Non-pigmented ciliary epithelial cell (primary cell): ENCODE results near the gene KRTAP5-1.

Experiments used
- DNase-seq: peaks from one replicate; pipeline ENCODE4 v3.0.0-alpha.2; 2010; ENCODE audit warnings: low read depth

KRTAP5-1 gene

DNA sequence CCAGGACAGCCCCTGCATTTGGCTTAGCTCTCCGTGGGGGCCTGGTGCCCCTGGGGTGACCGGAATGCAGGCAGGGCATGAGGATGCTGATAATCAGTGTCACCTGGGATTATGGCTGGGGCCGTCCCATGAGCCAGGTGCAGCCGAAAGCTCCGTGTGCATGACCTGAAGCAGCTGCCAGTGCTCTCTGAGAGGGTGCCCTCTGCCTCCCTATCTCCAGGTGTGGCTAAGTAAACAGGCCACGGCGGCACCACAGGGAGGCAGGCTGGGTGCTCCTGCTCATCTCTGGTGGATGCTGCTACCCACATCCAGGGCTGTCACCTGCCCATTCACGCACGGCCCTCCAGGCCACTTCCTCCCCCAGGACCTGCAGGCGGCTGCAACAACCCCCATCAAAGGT, 42.8 kb downstream of the KRTAP5-1 start:
- DNase-seq = no peak

DNA sequence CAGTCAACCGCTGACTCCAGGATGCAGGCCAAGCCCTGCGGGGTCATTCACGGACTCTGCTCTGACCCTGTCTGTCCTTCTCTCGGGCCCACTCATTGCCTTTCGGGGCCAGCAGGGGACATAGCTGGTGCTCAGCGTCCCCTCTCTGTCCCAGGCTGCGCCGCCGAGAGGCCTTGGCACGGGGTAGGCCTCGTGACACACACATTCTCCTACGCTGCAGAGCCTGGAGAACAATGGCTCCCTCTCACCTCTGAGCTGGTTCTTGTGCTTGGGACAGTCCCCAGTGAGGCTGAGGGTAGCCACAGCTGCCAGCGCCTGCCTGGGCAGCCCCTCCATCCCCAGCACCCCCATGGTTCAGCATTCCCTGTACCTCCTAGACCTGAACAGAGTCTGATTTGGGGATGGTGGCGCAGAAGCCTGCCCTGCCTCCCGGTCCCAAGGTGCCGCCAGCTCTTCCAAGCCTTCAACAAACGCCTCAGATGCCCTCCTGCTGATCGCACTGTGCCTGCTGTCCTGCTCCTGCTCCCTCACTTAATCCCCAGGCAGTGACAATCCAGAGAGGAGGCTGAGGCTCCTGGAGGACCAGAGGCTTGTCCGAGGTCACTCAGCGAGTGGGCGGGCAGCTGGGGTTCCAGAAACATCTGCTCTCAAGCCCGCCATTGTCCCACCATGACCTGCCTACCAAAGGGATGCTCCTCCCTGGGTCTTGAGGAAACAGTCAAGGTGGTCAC, 43.4 kb downstream of the KRTAP5-1 start:
- DNase-seq = no peak

DNA sequence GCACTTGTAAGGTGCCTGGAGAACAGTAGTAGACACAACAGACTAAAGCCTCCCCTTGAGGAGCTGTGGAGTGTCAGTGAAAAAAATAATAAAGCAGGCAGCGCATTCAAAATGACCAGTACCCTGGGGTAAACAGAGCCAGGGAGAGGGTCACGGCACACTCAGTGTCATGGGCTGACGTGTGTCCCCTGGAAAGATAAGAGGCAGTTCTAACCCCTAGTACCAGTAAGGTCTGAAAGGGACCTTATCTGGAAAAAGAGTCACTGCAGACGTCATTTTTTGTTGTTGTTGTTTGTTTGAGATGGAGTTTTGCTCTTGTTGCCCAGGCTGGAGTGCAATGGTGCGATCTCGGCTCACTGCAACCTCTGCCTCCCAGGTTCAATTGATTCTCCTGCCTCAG, 45.0 kb downstream of the KRTAP5-1 start:
- no peak for DNase-seq

DNA sequence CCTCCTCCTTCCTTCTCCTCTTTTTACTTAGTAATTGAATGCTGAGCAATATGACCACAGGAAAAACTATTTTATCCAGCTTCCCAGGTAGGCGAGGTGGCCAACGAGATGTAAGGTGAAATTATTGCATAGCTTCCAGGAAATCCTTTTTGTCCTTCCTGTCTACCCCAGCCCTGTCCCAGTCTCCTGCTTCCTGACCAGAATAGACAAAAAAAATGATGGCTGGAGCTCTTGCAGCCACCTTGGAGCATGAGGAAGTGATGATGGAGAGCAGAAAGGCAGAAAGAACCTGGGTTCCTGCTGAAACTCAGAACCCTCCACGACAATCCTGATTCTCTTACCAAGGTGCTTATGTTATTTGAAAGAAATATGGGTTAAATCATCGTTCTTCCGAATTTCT, 46.9 kb downstream of the KRTAP5-1 start:
- DNase-seq = no peak

DNA sequence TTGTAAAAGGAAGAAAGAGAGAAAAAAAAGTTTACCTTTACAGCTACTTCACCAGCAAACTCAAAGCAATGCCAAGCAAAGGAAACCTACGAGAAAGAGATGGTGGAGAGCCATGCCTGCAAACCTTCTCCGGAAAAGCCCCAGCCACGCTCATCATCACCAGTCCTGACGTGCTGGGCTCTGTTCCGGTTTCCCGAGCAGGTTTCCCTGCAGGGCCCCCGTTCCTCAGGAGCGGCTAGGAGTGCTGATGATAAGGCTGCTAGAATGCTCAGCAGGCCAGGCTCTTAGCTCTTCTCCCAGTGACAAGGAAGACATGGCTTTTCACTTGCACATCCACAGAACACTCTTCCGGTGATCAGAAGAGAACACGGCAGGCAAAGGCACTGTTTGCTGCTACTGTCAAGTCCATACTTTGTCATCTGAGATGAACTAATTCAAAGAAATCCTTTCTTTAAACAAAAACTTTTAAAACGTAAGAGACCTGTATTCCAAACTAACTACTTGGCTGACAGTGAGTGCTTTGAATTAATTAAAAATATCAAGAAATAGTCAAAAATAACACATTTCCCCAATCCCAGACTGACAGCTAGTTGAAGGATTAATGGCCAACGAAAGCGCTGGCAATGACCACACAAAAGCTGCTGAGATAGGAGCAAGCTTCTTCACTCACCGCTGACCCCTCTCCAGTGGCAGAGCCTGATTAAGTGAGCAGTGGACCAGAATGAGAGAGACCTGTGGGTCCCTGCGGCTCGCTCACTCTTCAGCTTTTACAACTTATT, 48.8 kb downstream of the KRTAP5-1 start:
- DNase-seq = no peak

DNA sequence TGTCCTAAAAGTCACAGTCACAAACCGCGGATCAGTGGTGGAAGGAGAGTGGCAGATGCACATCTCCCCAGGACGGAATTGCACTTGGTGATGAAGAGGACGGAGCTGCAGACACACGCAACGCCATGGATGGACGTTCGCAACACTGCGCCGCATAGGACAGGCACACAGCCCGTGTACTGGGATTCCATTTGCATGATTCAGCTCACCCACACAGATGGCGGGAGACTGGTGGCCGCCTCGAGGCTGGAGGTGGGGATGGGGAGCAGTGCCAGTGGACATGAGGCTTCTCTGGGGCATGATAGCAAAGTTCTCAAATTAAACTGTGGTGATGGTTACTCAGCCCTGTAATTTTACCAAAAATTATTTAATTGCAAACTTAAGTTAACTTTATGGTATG, 50.4 kb downstream of the KRTAP5-1 start:
- DNase-seq = no peak
